Measurements from ENCODE around the gene SYT15.

The SYT15 gene

GRCh38 chr10:46544989-46545791 lies 33.7 kb upstream of the SYT15 start:
- peak; percentile 53 for DNase-seq (ENCODE audit: low spot score)

GRCh38 chr10:46545861-46546590 lies 32.9 kb upstream of the SYT15 start:
- DNase-seq (ENCODE audit: low spot score): no peak

- no peak for DNase-seq (ENCODE audit: low spot score)
Observed at GRCh38 chr10:46546591-46547540, 32.1 kb upstream of the SYT15 start.

GRCh38 chr10:46547541-46548497 lies 31.1 kb upstream of the SYT15 start:
- no peak for DNase-seq (ENCODE audit: low spot score)

- DNase-seq (ENCODE audit: low spot score): peak; percentile 78
Observed at GRCh38 chr10:46548498-46549090, 30.3 kb upstream of the SYT15 start.

GRCh38 chr10:46549171-46550075 lies 29.5 kb upstream of the SYT15 start:
- DNase-seq (ENCODE audit: low spot score): no peak

DNA sequence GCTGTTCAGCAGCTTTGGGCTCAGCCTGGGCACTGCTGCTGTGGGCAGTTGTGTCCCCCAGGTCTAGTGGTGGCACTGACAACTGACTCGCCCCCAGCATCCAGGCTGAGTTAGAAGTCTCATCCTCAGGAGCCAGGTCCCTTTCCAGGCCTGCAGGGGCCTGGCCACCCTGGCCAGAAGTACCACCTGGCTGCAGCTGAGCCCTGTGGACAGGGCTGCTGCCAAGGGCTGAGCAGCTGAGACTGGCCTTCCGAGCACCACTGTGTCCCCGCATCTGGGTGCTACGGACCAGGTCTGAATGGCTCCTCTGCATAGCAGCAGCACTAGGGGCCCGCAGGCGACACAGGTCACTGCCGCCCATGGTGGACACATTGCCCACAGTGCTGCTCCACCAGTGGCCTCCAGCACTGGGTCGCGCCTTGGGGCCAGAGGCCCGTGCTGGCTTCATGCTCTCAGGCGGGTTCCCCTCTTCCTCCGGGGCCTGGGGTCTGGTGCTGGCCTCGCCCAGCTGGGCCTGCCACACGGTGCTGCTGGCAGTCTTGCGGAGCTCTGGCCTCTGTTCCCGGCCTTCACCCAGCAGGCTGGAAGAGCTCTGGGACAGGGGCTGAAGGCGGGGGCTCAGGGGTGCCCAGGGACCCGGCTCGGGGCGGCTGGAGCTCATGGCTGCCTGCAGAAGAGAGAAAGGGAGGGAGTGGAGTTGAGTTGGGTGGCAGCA lies 28.7 kb upstream of the SYT15 start:
- DNase-seq (ENCODE audit: low spot score): no peak

DNA sequence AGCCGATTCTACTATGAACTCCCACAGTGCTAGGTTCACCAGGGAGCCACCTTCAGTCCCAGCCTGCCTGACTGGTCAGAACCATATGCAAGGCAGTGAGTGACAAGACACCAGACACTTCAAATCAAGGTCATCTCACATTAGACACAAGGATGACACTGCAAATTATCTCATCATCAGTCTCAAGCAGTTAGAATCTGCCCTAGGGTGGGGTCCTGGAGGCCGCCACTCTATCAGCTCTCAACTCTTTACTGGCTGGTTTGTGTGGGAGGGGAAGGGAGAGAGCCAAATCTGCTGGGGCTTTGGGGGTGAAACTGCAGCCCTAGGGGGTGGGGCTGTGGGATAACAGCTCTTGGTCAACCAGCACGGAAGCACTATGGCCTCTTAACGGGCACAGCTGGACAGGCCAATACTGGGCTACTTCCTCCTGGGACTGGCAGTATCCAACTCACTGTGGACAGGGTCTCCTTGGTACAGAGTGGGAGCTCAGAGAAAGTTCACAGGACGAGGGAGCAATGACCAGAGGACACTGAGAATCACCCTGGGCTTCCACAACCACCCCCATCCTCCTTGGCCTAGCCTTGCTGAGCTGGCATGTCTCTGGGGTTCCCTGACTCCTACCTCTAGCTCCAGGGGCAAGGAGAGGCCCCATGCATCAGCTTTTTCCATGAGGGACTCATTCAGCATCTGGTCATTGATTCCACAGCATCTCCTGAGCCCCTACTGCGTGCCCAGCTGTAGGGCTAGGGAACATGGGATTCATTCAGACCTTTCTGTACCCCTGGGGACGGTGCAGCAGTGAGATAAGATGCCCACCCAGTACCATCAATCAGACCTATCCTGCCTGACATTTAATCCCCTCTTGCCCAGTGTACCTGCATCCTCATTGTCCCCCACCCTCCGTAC lies 27.9 kb upstream of the SYT15 start:
- no peak for DNase-seq (ENCODE audit: low spot score)

DNA sequence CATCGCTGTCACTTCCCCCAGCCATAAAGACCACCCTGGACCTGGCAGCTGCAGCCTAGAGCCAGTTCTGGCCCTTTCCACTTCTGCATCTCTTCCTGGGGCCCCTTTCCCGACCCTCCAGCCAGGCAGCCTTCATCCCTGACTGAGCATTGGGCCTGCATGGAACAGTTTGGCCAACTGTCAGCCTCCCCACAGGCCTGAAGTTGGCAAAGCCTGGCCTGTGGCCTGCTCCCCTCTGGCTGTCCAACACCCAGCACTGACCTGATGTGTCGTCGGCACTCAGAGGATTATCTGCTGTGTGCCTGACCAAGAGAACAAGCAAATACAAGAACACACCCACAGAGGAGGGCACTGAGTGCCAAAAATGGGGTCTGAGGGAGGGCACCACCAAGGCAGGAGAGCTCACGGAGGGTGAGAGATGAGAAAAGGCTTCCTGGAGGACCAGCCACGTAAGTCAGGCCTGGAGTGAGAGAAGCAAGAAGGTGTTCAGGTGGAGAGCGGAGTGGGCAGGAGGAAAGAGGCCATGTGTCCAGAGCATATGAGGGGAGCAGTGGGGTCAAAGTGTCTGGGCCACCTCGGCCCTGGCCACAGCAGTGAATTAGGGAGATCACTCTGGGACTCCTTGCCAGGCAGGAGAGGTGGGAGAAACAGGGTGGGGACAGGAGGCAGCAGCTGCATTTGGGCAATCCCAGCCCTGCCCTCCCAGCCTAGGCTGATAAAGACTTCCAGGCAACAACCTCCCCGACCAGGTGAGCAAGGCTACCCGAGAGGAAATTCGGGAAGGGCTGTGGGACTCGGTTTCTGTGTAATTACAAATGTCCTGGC lies 27.0 kb upstream of the SYT15 start:
- no peak for DNase-seq (ENCODE audit: low spot score)

- no peak for DNase-seq (ENCODE audit: low spot score)
Observed at GRCh38 chr10:46552526-46553237, 26.2 kb upstream of the SYT15 start.

GRCh38 chr10:46553238-46554049 lies 25.5 kb upstream of the SYT15 start:
- no peak for DNase-seq (ENCODE audit: low spot score)

- DNase-seq (ENCODE audit: low spot score): no peak
Observed at GRCh38 chr10:46554166-46554781, 24.7 kb upstream of the SYT15 start.

GRCh38 chr10:46555366-46555712 lies 23.6 kb upstream of the SYT15 start:
- no peak for DNase-seq (ENCODE audit: low spot score)

- peak; percentile 56 for DNase-seq (ENCODE audit: low spot score)
Observed at GRCh38 chr10:46555713-46556514, 23.0 kb upstream of the SYT15 start.
